GM21526 (cell line): ENCODE data around the gene TOP3A.

Experiments
- ATAC-seq: cut with Tn5 transposase; IDR thresholded peaks from one replicate; pipeline ENCODE4 v1.9.1; 2021; ENCODE audit warnings: moderate library complexity; ENCODE audit not compliant: unreplicated experiment, low FRiP score

TOP3A gene

DNA sequence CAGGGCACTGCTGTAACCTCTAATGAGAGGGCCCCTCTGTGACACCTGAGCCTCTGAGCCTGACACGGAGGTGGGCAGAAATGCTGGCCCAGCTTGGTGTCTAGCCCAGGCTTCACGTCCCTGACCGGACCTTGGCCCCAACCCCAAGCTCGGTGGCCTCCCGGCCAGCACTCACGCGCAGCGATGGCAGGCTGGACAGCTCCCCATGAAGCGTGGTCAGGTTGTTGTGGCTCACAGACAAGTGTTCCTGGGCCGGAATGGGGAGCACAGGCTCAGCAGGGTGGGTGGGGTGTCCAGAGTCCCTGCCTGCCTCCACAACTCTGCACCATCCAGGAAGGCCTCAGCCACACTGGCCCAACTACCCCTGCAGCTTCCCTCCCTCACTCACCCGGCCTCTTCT, 58.4 kb downstream of the TOP3A start:
- no peak for ATAC-seq

- no peak for ATAC-seq
These were observed 59.7 kb downstream of the TOP3A start for GRCh38 chr17:18254888-18255649.

- ATAC-seq: no peak
These were observed 60.6 kb downstream of the TOP3A start for GRCh38 chr17:18253947-18254821.

GRCh38 chr17:18253187-18253884, 61.5 kb downstream of the TOP3A start:
- ATAC-seq: no peak

- no peak for ATAC-seq
These were observed 62.6 kb downstream of the TOP3A start for GRCh38 chr17:18252160-18252559.

DNA sequence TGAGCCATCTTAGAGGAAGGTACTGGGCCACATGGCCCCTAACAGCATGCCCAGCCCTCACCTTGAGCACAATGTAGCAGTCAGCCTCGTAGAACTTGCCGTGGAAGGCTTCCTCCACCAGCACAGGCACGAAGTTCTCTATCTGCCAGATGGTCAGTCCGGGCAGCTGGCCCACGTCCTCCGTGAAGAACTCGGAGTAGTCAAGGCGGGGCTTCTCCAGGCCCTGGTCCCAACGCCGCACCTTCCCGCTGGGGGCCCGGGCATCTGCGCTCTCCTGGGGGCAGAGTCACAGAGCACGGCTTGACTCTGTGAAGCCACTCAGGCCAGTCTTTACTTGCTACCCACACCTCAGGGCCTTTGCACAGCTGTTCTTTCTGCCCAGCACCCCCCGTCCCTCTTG, 63.6 kb downstream of the TOP3A start:
- no peak for ATAC-seq

GRCh38 chr17:18250708-18251107, 64.1 kb downstream of the TOP3A start:
- ATAC-seq: no peak

- ATAC-seq: no peak
These were observed 64.5 kb downstream of the TOP3A start for GRCh38 chr17:18250259-18250658.

DNA sequence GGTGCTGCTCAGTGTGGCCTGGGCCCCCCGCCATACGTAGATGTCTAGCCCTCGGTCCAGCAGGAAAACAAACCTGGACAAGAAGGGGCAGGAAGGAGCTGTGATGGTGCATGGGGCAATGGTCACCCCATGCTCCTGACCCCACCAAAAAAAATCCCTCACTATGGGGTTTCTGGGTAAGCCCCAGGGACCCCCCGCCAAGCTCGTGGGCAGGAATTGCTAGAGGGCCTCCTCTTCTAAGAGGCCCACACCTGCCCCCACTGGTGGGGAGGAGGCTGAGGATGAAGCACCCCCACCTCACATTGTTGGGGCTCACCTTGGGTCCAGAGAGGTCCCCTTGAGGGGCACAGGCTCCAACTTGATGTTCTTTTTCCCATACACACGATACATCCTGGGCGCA, 66.0 kb downstream of the TOP3A start:
- ATAC-seq: no peak

DNA sequence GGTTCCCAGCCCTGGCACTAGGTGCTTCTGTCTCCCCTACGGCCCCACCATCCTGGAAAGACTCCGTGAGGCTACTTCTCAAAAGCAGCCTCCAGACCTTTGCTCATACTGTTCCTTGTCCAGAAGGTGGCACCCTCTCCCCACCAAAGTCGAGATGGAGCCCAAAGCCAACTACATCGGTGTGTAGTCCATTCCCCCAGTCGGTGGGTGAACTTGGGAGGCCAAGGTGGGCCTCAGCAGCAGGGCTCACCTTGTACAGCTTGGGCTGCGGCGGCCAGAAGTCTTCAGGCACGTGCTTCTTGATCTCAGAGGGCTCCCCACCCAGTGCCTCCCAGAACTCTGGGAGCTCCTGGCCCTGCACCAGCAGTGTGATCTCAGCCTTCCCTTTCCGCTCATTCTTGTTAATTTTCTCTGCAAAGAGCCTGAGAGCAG, 66.5 kb downstream of the TOP3A start:
- no peak for ATAC-seq

DNA sequence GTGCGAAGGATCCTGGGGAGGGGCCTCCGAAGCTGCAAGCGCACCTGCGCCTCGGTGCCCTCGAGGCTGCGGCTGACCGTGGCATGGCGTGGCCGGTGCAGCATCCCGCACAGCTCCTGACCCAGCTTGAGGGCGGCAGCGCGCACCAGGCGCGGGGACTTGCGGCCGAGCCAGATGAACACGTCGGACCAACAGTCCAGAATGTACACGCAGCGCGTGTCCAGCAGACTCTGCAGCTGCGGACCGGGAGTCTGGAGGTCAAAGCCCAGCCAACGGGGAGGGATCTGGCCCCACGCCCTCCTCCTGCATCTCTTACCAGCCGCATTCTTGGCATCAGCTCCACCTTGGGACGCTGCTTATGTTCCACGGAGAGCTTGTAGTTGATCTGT, 67.2 kb downstream of the TOP3A start:
- no peak for ATAC-seq

- ATAC-seq: no peak
These were observed 67.7 kb downstream of the TOP3A start for GRCh38 chr17:18246880-18247612.

DNA sequence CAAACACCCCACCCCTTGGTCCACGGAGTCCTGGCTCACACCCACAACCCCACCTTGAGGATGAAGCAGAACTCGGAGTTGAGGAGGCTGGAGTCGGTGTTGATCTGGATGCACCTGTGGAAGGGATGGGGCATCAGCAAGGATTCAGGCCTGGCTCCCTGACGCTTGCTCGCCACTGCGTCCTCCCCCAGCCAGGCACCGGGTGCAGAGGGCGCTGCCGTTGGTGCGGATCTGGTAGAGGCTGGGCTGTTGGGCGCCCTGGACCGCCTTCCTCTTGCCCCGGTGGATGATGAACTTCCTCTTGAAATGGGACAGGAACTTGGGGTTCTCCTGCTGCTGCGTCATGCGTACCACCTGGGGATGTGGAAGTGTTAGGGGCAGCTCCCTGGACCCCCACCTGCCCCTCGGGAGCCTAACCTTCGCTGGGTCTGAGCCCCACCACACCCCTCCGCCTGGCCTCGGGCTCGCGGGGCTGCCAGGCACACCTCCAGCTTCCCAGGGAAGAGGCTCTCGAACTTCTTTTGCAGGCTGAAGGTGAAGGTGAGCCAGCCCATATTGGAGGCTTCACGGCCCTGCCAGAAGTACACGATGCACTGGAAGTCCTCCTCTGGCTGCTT, 68.6 kb downstream of the TOP3A start:
- ATAC-seq: no peak

DNA sequence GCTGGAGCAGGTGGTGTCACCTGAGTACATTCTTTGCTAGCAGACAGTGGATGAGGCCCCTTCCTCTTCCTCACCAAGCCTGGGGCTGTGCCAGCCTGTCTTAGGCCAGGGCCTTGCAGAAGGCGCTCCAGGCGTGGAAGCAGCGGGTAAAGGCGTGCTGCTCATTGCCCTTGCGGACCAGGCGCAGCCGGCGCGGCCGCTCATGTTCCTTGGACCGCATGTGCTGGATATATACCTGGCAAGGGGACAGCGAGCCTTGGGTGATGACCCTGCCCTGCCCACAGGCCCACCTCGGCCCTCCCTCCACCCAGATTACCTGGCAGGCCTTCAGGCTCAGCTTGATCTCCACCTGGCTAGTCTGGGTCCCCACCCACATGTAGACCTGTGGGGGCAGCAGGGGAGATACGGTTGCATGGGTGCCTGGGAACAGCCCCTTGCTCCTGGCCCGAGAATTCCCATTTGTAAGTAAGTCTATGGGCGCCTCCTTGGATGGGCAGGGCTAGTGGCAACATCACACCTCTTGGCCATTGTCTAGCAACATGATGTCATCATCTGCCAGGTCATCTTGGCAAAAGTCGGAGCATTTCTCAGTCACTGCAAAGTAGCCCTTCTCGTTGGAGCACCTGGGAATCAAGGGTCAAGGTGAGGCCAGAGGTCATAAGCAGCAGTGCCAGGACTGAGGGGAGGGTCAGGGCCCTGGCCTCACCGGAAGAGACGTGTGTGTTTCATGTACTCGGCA, 69.6 kb downstream of the TOP3A start:
- no peak for ATAC-seq

DNA sequence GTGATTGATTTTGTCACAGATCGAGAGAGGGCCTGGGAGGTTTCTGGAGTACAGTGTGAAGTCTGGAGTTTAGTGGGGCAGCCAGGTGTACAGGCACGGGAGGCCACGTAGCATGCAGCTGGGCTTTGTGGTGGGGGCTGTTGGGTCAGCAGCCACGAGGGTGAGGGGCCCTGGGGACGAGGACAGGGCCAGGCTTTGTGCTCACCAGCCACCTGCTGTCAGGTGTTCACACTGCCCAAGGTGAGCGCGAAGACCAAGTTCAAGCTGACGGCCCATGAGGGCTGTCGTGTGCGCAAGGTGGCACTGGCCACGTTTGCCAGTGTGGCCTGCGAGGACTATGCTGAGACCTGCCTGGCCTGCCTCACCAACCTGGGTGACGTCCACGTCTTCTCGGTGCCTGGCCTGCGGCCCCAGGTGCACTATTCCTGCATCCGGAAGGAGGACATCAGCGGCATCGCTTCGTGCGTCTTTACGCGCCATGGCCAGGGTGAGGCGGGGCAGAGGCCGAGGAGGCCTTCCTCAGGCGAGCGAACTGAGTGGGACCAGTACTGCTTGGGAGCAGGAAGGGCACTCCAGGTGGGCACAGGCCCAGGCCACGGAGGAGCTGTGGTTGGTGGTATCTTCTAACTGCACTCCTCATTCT, 73.4 kb downstream of the TOP3A start:
- ATAC-seq: no peak

GRCh38 chr17:18240449-18240848, 74.3 kb downstream of the TOP3A start:
- no peak for ATAC-seq

DNA sequence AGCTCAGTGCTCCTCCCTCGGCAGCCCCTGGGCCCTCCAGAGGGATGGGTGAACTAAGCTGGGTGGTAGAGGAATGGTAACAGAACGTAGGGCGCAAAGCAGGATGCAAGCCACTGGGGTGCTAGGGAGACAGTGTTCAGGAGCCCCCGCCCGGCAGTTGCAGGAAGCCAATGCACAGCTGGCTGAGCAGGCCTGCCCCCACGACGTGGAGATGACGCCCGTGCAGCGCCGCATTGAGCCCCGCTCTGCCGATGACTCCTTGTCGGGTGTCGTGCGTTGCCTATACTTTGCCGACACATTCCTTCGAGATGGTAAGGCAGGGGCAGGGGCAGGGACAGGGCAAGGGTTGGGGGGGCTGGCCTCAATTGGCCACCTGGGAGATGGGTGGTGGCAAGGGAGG, 76.5 kb downstream of the TOP3A start:
- no peak for ATAC-seq

GRCh38 chr17:18237461-18237860, 77.3 kb downstream of the TOP3A start:
- ATAC-seq: no peak

DNA sequence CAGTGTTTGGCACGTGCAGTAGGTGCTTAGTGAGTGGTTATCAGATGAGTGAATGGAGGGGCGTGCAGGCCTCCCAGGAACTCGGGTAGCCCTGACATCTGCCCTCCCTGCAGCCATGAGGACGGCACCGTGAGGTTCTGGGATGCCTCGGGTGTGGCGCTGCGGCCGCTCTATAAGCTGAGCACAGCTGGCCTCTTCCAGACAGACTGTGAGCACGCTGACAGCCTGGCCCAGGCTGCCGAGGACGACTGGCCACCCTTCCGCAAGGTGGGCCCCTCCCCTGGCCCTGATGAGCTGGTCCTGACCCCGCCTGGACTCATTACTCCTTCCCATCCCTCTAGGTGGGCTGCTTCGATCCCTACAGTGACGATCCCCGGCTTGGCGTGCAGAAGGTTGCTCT, 78.3 kb downstream of the TOP3A start:
- no peak for ATAC-seq
